Measurements from ENCODE around the gene AP5B1.

AP5B1 gene

DNA sequence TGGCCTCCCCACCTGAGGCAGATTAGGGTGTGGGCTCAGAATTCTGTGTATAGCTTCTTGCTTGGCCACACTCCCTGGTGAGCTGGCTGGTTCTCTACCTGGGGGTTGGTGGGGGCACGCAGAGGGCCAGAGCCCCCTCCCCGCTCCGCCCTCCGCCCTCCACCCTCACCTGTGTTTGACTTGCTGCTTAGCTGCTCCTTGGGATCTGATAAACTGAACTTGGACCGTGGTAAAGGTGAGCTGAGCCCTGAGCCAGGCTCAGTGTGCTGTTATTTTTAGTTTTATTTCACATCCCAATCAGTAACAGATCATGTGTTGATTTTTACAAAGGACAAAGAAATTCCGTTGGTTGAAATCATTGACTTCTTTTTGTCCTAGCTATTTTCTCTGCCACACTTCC is 8.0 kb upstream of the AP5B1 start:
- no peak overlapping the region for H3K18ac ChIP-seq (ENCODE audit: low read depth in 1 of 2, low read length in 2 of 2)
- 90% methylated on average over 6 of the region's 6 CpGs for WGBS
- H3K27me3 ChIP-seq (ENCODE audit: control insufficient read depth in 1 of 2, insufficient read depth in 1 of 2, low read length in 2 of 2), result peaks cover 80 to 85% of the 10 kb centered on the region in 2 experiments
- H2BK15ac ChIP-seq (ENCODE audit: low read depth, poor library complexity, severe bottlenecking), result no peak overlapping the region
- H4K8ac ChIP-seq (ENCODE audit: low read length), result no peak overlapping the region
- no peaks in the 10 kb centered on the region for H3K79me1 ChIP-seq (replicated peaks; ENCODE audit: low read length, poor library complexity, severe bottlenecking)
- no peak overlapping the region for H2BK5ac ChIP-seq (ENCODE audit: low read depth, low read length, poor library complexity, severe bottlenecking)
- no peaks in the 10 kb centered on the region for H3K9me3 ChIP-seq (ENCODE audit: control insufficient read depth, low read length)
- H3K27ac ChIP-seq (ENCODE audit: low read length, poor library complexity, severe bottlenecking), result no peak overlapping the region
- H2AK5ac ChIP-seq (ENCODE audit: low read length, severe bottlenecking), result no peak overlapping the region
- no peak overlapping the region for H4K91ac ChIP-seq (ENCODE audit: low read length)
- H3K4me3 ChIP-seq (ENCODE audit: insufficient read depth in 1 of 2, low read depth in 1 of 2, low read length in 2 of 2), result no peak overlapping the region
- H3K4me2 ChIP-seq (ENCODE audit: low read length, poor library complexity, severe bottlenecking), result no peak overlapping the region
- no peak overlapping the region for H3K9ac ChIP-seq (ENCODE audit: low read length)
- H2AFZ ChIP-seq (ENCODE audit: low read depth, low read length), result no peak overlapping the region
- H2BK12ac ChIP-seq (ENCODE audit: low read length in 2 of 2), result no peak overlapping the region
- H2BK120ac ChIP-seq (ENCODE audit: low read depth, low read length), result no peak overlapping the region
- no peaks in the 10 kb centered on the region for H3K36me3 ChIP-seq (ENCODE audit: control insufficient read depth in 1 of 2, insufficient read depth in 2 of 2, low read depth in 1 of 2, low read length in 2 of 2)
- no peak overlapping the region for H3K4ac ChIP-seq (ENCODE audit: low read depth in 1 of 2, low read length in 2 of 2)
- DNase-seq, result no peak
- peaks cover 17% of the 10 kb centered on the region for H3K4me1 ChIP-seq (ENCODE audit: control insufficient read depth, insufficient read depth, low read depth, low read length)
- H3K23ac ChIP-seq (ENCODE audit: low read length in 2 of 2), result no peak overlapping the region
- H3K14ac ChIP-seq (ENCODE audit: low read length in 2 of 2), result no peak overlapping the region

DNA sequence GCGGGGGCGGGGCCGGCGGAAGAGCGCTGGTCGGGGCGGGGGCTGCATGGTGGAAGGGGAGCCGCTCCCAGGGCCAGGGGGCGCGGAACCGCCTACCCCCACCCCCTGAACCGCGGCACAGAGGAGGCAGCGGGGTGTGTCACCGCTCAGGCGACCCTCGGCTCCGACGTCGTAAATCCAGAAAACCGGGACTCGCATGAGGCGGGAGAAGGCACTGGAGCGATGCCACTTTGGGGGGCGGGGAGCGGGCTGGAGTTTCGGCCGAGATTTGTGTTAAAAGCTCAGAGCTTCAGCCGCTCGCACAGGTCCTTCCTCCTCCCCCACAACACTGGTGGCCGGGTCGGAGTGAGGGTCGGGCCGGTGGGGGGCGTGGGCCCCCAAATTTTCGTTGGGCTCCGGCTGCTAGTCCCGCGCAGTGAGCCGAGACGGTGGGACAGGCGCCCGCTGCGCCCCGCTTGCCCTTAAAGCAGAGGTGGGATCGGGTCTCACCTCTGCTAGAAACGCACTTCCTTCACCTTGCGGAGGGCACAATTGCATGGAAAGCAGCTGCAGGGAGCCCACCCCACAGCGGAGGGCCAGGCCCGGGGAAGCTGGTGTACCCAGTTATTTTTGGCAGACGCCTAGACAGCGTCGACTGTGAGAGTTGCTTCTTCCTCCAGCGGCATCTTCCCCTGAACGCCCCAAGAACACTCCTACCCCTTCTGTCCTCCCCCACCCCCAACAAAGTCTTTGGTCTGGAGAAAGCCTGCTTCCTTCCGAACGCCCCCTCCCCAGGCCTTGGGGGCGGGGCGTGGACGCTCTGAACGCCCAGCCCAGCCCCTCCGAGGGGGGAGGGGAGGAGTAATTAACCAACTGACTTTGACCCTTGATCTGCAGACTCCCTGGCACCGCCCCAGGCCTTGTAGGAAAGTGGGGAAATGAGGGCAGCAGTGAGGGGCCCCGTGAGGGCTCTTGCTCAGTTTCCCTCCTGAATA is 7.2 kb upstream of the AP5B1 start:
- Histone ChIP-seq H2AK5ac (ENCODE audit: low read length, severe bottlenecking) (no peak overlapping the region), H3K4me3 (ENCODE audit: insufficient read depth in 1 of 2, low read depth in 1 of 2, low read length in 2 of 2) (no peak overlapping the region), H3K14ac (ENCODE audit: low read length in 2 of 2) (no peak overlapping the region), H2BK15ac (ENCODE audit: low read depth, poor library complexity, severe bottlenecking) (no peak overlapping the region), H3K27me3 (ENCODE audit: control insufficient read depth in 1 of 2, insufficient read depth in 1 of 2, low read length in 2 of 2) (peaks cover 72 to 80% of the 10 kb centered on the region in 2 experiments), H3K4me1 (ENCODE audit: control insufficient read depth, insufficient read depth, low read depth, low read length) (peaks cover 17% of the 10 kb centered on the region), H2BK12ac (ENCODE audit: low read length in 2 of 2) (peak overlapping the region in 1 of 2 experiments; percentile 16), H3K36me3 (ENCODE audit: control insufficient read depth in 1 of 2, insufficient read depth in 2 of 2, low read depth in 1 of 2, low read length in 2 of 2) (no peaks in the 10 kb centered on the region), H3K9me3 (ENCODE audit: control insufficient read depth, low read length) (no peaks in the 10 kb centered on the region), H2AFZ (ENCODE audit: low read depth, low read length) (no peak overlapping the region), H2BK120ac (ENCODE audit: low read depth, low read length) (no peak overlapping the region), H3K9ac (ENCODE audit: low read length) (no peak overlapping the region), H3K27ac (ENCODE audit: low read length, poor library complexity, severe bottlenecking) (no peak overlapping the region), H4K91ac (ENCODE audit: low read length) (no peak overlapping the region), H3K4me2 (ENCODE audit: low read length, poor library complexity, severe bottlenecking) (peak overlapping the region; percentile 33), H2BK5ac (ENCODE audit: low read depth, low read length, poor library complexity, severe bottlenecking) (no peak overlapping the region), H3K18ac (ENCODE audit: low read depth in 1 of 2, low read length in 2 of 2) (no peak overlapping the region), H3K4ac (ENCODE audit: low read depth in 1 of 2, low read length in 2 of 2) (no peak overlapping the region), H4K8ac (ENCODE audit: low read length) (no peak overlapping the region), H3K23ac (ENCODE audit: low read length in 2 of 2) (peak overlapping the region in 1 of 2 experiments; percentile 77), H3K79me1 (replicated peaks; ENCODE audit: low read length, poor library complexity, severe bottlenecking) (no peaks in the 10 kb centered on the region)
- WGBS, result 0% methylated on average over 37 of the region's 64 CpGs
- no peak for DNase-seq

DNA sequence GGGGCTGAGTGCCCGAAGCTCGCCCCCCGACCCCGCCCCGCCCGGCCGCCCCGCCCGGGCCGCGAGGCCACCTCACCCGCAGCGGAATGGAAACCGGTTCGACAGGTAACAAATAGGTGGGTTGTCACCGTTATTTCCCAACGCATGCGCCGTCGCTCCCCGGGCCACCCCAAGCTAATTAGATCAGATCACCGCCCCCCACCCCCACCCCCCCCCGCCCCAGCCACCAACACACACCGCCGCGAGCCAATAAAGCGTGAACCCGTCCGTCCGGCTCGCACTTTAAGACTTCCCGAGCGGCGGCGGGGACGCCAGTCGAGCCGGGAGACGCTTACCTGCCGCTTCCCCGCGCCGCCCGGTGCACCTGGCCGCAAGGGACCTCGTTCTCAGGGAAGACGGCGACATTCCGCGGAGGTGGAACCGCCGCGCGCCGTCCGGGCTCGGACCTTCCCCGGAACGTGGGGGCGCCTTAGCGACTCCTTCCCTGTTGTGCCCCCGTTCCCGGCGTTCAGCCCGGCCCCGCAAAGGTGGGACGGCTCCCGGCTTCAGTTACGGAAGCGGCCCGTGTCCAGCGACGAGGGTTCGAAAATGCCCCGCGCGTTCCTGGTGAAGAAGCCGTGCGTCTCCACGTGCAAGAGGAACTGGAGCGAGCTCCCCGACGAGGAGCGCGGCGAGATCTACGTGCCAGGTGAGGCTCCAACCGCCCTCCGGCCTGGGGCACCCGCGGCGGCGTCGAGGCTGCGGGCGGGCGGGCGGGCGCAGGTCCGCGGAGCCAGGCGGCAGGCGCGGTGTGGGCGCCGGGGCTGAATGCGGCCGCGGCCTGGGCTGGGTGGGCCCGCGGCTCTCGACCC is 6.2 kb upstream of the AP5B1 start, which contains the start of gene OVOL1:
OVOL1 (plus strand) TSS at position 278 of the 851 bp plus-strand sequence; CDS start at position 589, 311 bp downstream.
- H3K79me1 ChIP-seq (replicated peaks; ENCODE audit: low read length, poor library complexity, severe bottlenecking), result no peaks in the 10 kb centered on the region
- no peak for DNase-seq
- H3K27me3 ChIP-seq (ENCODE audit: control insufficient read depth in 1 of 2, insufficient read depth in 1 of 2, low read length in 2 of 2), result peaks cover 64 to 78% of the 10 kb centered on the region in 2 experiments

More for the DNA sequence above, 6.2 kb upstream of the AP5B1 start, which contains the start of gene OVOL1:
- H3K9ac ChIP-seq (ENCODE audit: low read length), result no peak within 1 kb of the TSS
- H2AK5ac ChIP-seq (ENCODE audit: low read length, severe bottlenecking), result no peak within 1 kb of the TSS
- no peak within 1 kb of the TSS for H4K91ac ChIP-seq (ENCODE audit: low read length)
- peak within 1 kb of the TSS in 1 of 2 experiments; percentile 21 for H3K18ac ChIP-seq (ENCODE audit: low read depth in 1 of 2, low read length in 2 of 2)
- no peak within 1 kb of the TSS for H2BK120ac ChIP-seq (ENCODE audit: low read depth, low read length)
- H3K9me3 ChIP-seq (ENCODE audit: control insufficient read depth, low read length), result no peaks in the 10 kb centered on the region
- no peak within 1 kb of the TSS for H2BK12ac ChIP-seq (ENCODE audit: low read length in 2 of 2)
- peak within 1 kb of the TSS; percentile 38 for H3K4me2 ChIP-seq (ENCODE audit: low read length, poor library complexity, severe bottlenecking)
- no peaks in the 10 kb centered on the region for H3K36me3 ChIP-seq (ENCODE audit: control insufficient read depth in 1 of 2, insufficient read depth in 2 of 2, low read depth in 1 of 2, low read length in 2 of 2)
- no peak within 1 kb of the TSS for H3K4me3 ChIP-seq (ENCODE audit: insufficient read depth in 1 of 2, low read depth in 1 of 2, low read length in 2 of 2)
- H3K4me1 ChIP-seq (ENCODE audit: control insufficient read depth, insufficient read depth, low read depth, low read length), result peaks cover 20% of the 10 kb centered on the region
- H4K8ac ChIP-seq (ENCODE audit: low read length), result no peak within 1 kb of the TSS
- 1% methylated on average over 64 of the region's 112 CpGs for WGBS
- no peak within 1 kb of the TSS for H3K27ac ChIP-seq (ENCODE audit: low read length, poor library complexity, severe bottlenecking)
- no peak within 1 kb of the TSS for H2AFZ ChIP-seq (ENCODE audit: low read depth, low read length)
- peak within 1 kb of the TSS in 1 of 2 experiments; percentile 50 for H3K14ac ChIP-seq (ENCODE audit: low read length in 2 of 2)
- H2BK5ac ChIP-seq (ENCODE audit: low read depth, low read length, poor library complexity, severe bottlenecking), result no peak within 1 kb of the TSS
- no peak within 1 kb of the TSS for H2BK15ac ChIP-seq (ENCODE audit: low read depth, poor library complexity, severe bottlenecking)
- peak within 1 kb of the TSS in 1 of 2 experiments; percentile 85 for H3K23ac ChIP-seq (ENCODE audit: low read length in 2 of 2)
- H3K4ac ChIP-seq (ENCODE audit: low read depth in 1 of 2, low read length in 2 of 2), result no peak within 1 kb of the TSS

Data from mesenchymal stem cell (in vitro differentiated cells and primary cell).